Nephron progenitor cell (in vitro differentiated cells): ENCODE measurements around the gene KRTAP21-3.
A peak's percentile ranks its signal among the peaks of the same experiment; 100 is the strongest.

Experiments
- DNase-seq: peaks from one replicate; pipeline ENCODE4 v3.0.0; 2021
- H3K27ac Mint-ChIP-seq: 2 replicates; pipeline ENCODE4 v1.8.0; 2021; ENCODE audit warnings: mild to moderate bottlenecking, moderate library complexity, mixed read lengths
- H3K27me3 Mint-ChIP-seq: 2 replicates; pipeline ENCODE4 v1.8.0; 2021; ENCODE audit warnings: mild to moderate bottlenecking, low read depth, mixed read lengths; ENCODE audit not compliant: poor library complexity
- H3K36me3 Mint-ChIP-seq: 2 replicates; pipeline ENCODE4 v1.8.0; 2021; ENCODE audit warnings: low read depth, mixed read lengths
- H3K4me1 Mint-ChIP-seq: 2 replicates; pipeline ENCODE4 v1.8.0; 2021; ENCODE audit warnings: mixed read lengths
- H3K4me3 Mint-ChIP-seq: 2 replicates; pipeline ENCODE4 v1.8.0; 2021; ENCODE audit warnings: mild to moderate bottlenecking, moderate library complexity, mixed read lengths
- H3K9me3 Mint-ChIP-seq: 2 replicates; pipeline ENCODE4 v1.8.0; 2021; ENCODE audit warnings: mild to moderate bottlenecking, moderate library complexity, mixed read lengths
- CTCF ChIP-seq: fragments of 200-600 bp; sonication (generic); IDR thresholded peaks from 2 replicates; pipeline ENCODE4 v1.5.0; 2021; ENCODE audit warnings: antibody characterized with exemption

KRTAP21-3 gene

GRCh38 chr21:30713766-30714165 lies 4.8 kb downstream of the KRTAP21-3 start:
- Mint-ChIP-seq H3K4me1 (peaks cover 8% of the 10 kb centered on the region), H3K27ac (no peak overlapping the region), H3K9me3 (peaks cover 46% of the 10 kb centered on the region), H3K27me3 (no peaks in the 10 kb centered on the region), H3K36me3 (peaks cover 21% of the 10 kb centered on the region), H3K4me3 (no peak overlapping the region)
- no peak for DNase-seq
- TF ChIP-seq CTCF = no peak

- no peak overlapping the region for H3K27ac Mint-ChIP-seq
- H3K9me3 Mint-ChIP-seq = peaks cover 46% of the 10 kb centered on the region
- H3K4me3 Mint-ChIP-seq = no peak overlapping the region
- no peak for TF ChIP-seq CTCF
- no peaks in the 10 kb centered on the region for H3K27me3 Mint-ChIP-seq
- no peak for DNase-seq
- H3K4me1 Mint-ChIP-seq = peaks cover 8% of the 10 kb centered on the region
- H3K36me3 Mint-ChIP-seq = peaks cover 16% of the 10 kb centered on the region
Observed at GRCh38 chr21:30710499-30710898, 8.1 kb downstream of the KRTAP21-3 start.

GRCh38 chr21:30707409-30707808 lies 11.2 kb downstream of the KRTAP21-3 start:
- Mint-ChIP-seq H3K27ac (no peak overlapping the region), H3K27me3 (no peaks in the 10 kb centered on the region), H3K9me3 (peaks cover 26% of the 10 kb centered on the region), H3K4me1 (no peaks in the 10 kb centered on the region), H3K4me3 (no peak overlapping the region), H3K36me3 (peaks cover 9% of the 10 kb centered on the region)
- no peak for DNase-seq
- no peak for TF ChIP-seq CTCF

GRCh38 chr21:30695956-30696355 lies 22.6 kb downstream of the KRTAP21-3 start:
- Mint-ChIP-seq H3K4me1 (no peaks in the 10 kb centered on the region), H3K4me3 (no peak overlapping the region), H3K27me3 (no peaks in the 10 kb centered on the region), H3K9me3 (peaks cover 53% of the 10 kb centered on the region), H3K36me3 (no peaks in the 10 kb centered on the region), H3K27ac (no peak overlapping the region)
- TF ChIP-seq CTCF = no peak
- no peak for DNase-seq

- Mint-ChIP-seq H3K27me3 (peaks cover 3% of the 10 kb centered on the region), H3K27ac (no peak overlapping the region), H3K4me3 (no peak overlapping the region), H3K36me3 (no peaks in the 10 kb centered on the region), H3K4me1 (peaks cover 6% of the 10 kb centered on the region), H3K9me3 (peaks cover 9% of the 10 kb centered on the region)
- no peak for DNase-seq
- TF ChIP-seq CTCF = no peak
Observed at GRCh38 chr21:30689822-30690221, 28.8 kb downstream of the KRTAP21-3 start.

GRCh38 chr21:30684506-30684905 lies 34.1 kb downstream of the KRTAP21-3 start:
- Mint-ChIP-seq H3K36me3 (no peaks in the 10 kb centered on the region), H3K27ac (peak overlapping the region; percentile 40), H3K4me3 (no peak overlapping the region), H3K4me1 (peaks cover 15% of the 10 kb centered on the region), H3K9me3 (peaks cover 11% of the 10 kb centered on the region), H3K27me3 (peaks cover 7% of the 10 kb centered on the region)
- no peak for DNase-seq
- TF ChIP-seq CTCF = no peak
